HG03565 (cell line): Measurements from ENCODE around the gene GLCCI1.
"Not testable (repeated sequence)": the region's sequence is repeated elsewhere in the genome, so short reads cannot be mapped to it uniquely, and the experiment has no call there.

Experiments
- ATAC-seq: cut with Tn5 transposase; IDR thresholded peaks from one replicate; pipeline ENCODE4 v1.9.1; 2021; ENCODE audit warnings: mild to moderate bottlenecking, moderate library complexity; ENCODE audit not compliant: unreplicated experiment

The GLCCI1 gene

DNA sequence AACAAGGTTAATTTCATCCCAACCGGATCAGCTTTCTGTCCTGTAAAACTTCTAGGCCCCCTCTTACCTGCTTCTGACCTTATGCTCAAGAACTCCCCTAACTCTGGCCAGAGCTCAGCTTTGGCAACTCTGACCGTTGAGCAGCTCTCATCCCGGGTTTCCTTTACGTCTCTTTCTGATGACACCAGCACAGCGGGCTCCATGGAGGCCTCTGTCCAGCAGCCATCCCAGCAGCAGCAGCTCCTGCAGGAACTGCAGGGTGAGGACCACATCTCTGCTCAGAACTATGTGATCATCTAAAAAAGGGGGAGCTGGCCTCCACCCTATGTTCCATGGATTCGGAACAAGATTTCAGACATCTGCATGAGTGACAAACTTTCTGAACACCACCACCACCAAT lies 117.6 kb downstream of the GLCCI1 start:
- no peak for ATAC-seq

DNA sequence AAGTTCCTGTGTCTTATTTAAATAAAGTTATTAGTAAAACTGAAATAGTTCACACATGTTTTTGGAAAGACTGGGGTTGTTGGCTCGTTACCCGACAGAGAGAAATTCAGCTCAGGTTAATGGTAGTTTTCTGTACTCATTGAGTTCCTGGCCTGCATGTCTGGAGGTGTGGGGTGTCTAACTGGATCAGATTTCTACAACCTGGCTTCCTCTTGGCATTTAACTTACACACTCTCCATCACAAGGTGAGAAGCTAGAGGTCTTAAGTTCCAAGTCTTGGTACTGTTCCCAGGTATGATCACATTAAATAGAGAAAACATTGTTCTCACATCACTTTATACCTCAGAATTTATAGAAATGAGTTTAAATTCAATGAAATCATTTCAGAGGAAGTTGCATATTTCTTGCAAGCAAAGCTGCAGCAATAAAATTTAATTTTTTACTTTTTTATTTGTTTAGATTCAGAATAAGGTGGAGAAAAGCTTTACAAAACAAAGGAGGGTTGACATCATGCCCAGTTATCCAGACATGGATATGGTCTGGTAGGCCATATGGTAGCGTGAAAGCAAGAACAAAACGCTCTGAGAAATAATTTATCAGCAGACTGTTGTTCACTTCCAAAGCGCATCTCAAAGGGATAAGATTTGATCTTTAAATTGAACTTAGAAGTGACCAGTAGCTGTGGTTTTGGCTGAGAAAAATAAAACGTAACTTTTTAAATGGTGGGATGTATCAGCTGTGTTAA lies 120.6 kb downstream of the GLCCI1 start:
- no peak for ATAC-seq

- no peak for ATAC-seq
These were observed 123.5 kb downstream of the GLCCI1 start for GRCh38 chr7:8092140-8092539.

GRCh38 chr7:8094164-8095140 lies 125.9 kb downstream of the GLCCI1 start:
- ATAC-seq: no peak

GRCh38 chr7:8101292-8101691 lies 132.7 kb downstream of the GLCCI1 start:
- ATAC-seq: not testable (repeated sequence)

DNA sequence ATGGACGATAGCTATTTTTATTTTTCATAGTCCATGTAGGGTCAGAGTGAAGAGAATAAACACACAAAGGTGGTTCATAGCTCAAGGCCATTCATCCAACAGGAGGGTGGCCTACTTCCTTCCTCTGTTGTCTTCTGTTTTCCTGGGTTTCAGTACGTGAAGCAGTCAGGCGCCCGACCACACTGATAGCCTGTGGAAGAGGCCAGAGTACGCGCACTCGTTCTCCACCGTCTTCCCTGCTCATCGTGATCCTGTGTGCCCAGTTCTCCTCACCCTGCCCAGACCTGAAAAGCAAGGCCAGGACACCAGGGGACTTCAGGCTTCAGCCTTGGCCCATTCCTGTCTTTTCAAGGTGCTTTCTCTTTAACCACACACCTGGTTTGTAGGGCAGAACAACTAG lies 134.7 kb downstream of the GLCCI1 start:
- no peak for ATAC-seq

DNA sequence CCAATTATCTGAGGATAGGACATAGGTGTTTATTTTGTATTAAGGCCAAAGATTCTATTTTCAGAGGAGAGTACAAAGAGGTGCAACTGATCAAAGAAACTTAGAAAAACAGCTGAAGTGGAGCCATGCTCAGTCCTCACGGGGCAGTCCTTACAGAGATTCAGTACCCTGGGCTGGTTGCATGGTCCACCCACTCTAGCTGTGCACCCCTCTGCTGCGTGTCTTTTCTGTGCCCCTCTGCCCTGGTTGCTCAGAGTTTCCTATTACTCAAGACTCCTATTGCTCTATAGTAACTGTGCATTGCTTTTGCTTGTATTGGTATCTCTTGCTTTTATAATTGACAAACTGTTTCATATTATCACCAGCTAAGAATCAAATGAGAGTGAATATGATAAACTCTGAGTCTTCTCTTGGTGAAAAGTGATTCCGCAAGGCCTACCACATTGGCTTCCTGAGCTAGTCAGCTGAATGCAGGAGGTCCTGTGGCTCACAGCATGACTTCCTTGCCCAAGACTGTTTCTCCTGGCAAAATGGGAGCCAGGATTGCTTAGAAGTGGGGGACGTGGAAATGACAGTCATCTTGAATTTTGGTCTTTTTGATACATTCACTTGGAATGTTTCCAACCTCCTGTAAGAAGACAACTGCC lies 137.0 kb downstream of the GLCCI1 start:
- no peak for ATAC-seq

GRCh38 chr7:8109196-8110022 lies 140.8 kb downstream of the GLCCI1 start:
- no peak for ATAC-seq

DNA sequence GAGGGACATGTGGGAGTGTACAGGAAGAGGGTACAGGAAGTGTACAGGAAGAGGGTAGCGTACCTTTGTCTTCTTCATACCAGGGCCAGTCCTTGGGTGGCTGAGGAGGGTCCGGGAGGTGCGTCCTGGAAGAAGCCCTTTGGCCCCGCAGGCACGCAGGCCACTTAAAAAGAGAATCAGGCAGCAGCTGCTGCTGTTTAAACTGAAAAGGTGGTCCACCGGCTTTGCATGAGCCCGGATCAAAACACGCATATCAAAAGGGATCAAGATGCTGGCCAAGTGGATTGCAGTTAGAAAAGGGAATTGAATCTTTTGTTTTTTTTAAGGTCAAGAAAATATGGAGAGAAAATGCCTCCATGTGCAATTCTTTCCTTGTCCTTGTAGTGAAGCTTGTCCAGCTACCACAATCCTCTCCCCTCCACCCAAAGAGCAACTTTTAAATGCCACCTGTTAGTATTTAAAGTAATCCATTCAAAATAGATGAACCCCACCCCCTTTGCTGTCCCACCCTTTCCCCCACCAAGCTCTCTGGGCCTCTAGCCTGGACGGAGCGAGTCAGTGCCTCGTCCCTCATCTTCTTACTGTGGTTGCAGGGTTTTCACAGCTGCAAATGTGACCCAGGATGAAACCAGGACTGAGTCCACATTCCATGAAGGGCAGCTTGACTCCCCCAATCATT lies 142.8 kb downstream of the GLCCI1 start:
- ATAC-seq: no peak

DNA sequence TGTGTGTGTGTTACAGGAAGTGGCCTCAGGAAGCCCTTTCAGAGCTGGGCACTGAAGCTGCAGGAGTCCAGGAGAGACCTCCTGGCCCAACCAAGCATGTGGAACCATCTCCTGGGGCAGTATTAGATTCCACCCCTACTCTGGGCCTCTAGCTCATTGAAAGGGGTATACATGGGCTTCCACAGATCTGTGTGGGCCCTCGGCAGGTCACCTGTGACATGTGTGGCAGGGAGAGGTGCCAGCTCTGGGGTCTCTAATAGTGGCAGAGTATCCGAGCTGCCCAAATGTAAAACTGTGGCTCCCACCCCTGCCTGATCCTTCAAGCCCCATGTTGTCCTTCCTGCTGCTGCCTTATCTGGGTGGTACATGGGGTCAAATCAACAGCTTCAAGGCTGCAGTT lies 144.1 kb downstream of the GLCCI1 start:
- no peak for ATAC-seq

- ATAC-seq: no peak
These were observed 144.6 kb downstream of the GLCCI1 start for GRCh38 chr7:8113184-8113583.

DNA sequence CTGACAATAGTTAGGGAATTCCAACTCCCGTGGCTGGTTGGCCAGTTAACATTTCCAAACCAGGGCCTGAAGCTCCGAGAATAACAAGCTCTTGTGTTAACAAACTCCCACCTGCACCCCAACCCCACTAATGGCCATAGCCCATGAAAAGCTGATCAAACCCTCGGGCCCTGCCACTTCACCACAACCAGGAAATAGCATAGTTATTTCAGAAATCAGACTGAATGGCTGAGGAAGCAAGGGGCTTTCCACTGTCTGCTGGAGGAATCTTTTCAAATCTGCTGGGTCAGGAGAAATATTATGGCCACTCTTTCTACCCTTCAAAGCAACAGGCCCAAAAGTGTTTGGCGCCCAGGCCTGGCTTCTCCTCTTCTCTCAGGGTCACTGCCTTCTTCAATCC lies 145.6 kb downstream of the GLCCI1 start:
- peak; percentile 23 for ATAC-seq

DNA sequence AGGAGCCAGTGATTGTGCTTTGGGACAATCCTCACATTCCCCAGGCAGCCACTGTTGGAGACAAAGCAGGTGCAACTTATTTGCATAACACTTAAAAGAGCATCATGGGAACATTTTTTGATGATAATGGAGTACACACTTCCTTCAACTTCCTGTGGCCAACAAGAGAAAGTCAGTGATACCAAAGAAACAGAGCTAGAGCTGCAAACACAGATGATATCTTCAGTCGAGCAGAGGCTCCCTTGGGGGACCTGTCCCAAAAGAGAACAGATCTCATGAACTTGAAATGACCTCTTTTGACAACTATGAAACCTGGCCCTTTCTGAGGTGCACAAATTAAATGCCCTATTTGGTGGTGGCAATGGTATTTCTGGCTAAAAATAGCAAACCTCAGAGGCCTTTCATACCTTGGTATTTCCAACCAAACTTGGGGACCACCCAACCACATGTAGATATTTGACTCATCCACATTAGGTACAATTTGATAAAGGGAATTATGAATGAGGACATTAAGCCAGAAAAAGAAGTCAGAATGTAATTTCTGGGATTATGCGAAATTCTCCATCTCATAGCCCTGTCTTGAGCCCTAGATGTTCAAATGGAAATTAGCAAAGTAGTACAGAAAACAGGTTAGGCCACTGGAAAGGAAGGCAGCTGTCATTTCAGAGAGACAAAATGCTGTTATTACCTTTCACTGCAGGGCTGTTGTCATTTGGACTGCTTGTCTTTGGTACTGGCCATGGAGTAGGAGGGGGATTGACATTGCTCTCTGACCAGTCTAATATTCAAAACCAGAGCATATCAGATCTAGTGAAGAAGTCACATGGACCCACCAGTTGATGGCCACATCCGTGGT lies 147.2 kb downstream of the GLCCI1 start:
- ATAC-seq: peak; percentile 88

GRCh38 chr7:8117195-8117594 lies 148.6 kb downstream of the GLCCI1 start:
- no peak for ATAC-seq

GRCh38 chr7:8119262-8119661 lies 150.7 kb downstream of the GLCCI1 start:
- no peak for ATAC-seq

- ATAC-seq: no peak
These were observed 151.9 kb downstream of the GLCCI1 start for GRCh38 chr7:8120390-8121058.

DNA sequence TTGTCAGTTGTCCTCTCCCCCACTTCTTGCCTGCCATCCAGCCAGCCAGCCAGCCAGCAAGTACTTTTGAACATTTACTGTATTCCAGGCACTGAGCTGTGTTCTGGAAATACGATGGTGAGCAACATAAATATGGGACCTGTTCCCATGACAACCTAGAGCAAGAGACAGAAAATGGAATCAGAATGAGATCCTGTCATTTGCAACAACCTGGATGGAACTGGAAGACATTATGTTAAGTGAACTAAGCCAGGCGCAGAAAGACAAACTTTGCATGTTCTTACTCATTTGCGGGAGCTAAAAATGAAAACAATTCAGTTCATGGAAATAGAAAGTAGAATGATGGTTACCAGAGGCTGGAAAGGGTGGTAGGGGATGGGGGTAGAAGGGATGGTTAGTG lies 152.6 kb downstream of the GLCCI1 start:
- ATAC-seq: no peak

GRCh38 chr7:8125680-8126444 lies 157.3 kb downstream of the GLCCI1 start:
- peak; percentile 55 for ATAC-seq
